DMS53 treated with DMSO at 0.1 percent for 48 hours (cell line): ENCODE results near the gene THEM5.
"Not testable (repeated sequence)": the region's sequence is repeated elsewhere in the genome, so short reads cannot be mapped to it uniquely, and the experiment has no call there.

Experiments
- DNase-seq: peaks from one replicate; lab custom pipeline; 2025; ENCODE audit not compliant: unreplicated experiment; lab: John Stamatoyannopoulos, UW

The THEM5 gene, protein sequence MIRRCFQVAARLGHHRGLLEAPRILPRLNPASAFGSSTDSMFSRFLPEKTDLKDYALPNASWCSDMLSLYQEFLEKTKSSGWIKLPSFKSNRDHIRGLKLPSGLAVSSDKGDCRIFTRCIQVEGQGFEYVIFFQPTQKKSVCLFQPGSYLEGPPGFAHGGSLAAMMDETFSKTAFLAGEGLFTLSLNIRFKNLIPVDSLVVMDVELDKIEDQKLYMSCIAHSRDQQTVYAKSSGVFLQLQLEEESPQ

DNA sequence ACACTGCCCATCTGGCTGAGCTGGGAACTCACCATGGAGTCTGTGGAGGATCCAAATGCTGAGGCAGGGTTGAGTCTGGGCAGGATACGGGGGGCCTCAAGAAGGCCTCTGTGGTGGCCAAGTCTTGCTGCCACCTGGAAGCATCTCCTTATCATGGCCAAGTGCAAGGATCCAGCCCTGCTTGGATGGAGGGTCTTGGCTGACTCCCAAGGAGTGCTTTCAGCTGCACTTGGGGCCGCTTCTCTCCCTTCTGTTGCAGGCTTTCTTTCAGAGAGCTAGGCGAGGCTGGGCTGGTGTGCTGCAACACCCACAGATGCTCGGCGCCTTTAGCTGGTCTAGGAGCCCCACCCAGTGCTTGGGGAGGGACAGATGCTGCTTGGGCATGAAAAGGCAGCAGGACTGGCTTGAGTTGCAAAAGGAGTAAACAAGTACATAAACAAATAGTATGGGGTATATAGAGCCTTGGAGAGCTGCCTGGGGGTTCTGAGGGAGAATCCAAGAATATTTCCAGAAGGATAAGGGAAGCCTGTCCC, at the start of gene THEM5:
Gene THEM5, minus strand, starts transcription at position 302 of the 533 bp plus-strand sequence. Its CDS starts 147 bp downstream, at position 155.
- DNase-seq, result no peak

DNA sequence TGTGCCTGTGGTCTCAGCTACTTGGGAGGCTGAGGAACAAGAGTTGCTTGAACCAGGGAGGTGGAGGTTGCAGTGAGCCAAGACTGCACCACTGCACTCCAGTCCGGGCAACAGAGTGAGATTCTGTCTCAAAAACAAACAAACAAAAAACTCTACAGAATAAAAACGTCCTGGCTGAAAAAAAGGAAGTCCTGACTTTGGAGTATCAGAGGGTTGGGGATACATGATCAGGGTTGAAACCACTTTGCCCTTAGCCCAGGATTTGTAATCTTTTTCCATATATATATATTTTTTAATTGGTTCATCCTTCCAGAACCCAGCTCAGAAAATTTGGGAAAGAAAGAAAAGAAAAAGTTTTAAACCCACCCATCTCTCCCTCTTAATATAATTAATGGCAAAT, 49.3 kb upstream of the THEM5 start:
- no peak for DNase-seq

DNA sequence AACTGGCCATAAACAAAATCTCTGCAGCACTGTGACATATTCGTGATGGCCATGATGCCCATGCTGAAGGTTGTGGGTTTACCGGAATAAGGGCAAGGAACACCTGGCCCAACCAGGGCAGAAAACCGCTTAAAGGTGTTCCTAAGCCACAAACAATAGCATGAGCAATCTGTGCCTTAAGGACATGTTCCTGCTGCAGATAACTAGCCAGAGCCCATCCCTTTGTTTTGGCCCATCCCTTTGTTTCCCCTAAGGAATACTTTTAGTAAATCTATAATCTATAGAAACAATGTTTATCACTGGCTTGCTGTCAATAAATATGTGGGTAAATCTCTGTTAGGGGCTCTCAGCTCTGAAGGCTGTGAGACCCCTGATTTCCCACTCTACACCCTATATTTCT, 47.3 kb upstream of the THEM5 start:
- not testable (repeated sequence) for DNase-seq

GRCh38 chr1:151898519-151898991, 45.0 kb upstream of the THEM5 start:
- DNase-seq, result no peak

DNA sequence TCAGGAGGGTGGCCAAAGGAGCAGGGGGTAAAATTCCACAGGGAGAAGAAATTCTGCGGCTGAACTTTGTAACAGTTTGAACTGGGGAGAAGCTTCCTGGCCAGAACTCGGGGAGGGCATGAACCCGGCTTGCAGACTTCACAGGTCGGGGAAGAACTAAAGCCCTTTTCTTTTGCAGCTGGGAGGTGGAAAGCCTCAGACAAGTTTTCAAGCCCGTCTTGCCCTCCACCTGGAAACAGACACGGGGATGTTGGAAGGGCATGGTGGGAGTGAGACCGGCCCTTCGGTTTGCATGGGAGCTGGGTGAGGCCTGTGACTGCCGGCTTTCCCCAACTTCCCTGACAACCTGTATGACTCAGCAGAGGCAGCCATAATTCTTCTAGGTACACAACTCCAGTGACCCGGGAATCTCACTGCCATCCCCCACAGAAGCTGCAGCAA, 44.5 kb upstream of the THEM5 start:
- DNase-seq, result no peak

- DNase-seq, result no peak
These were observed 39.8 kb upstream of the THEM5 start for GRCh38 chr1:151893176-151893924.

DNA sequence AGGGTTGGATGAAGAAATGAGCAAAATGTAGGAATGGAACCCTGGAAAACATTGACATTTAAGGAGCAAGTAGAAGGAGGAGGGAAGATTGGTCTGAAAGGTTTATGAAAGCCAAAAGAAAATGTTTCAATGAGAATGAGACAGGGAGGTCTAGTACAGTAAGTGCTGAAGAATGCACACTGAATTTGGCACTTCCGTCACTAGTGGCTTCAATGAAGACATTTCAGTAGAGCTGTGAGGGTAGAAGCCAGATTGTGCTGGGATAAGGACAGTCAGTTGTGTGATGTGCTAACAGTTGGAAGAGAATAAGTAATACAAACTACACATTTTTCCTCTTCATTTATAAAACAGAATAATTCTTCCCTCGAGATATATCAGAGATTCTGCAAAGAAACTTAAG, 38.7 kb upstream of the THEM5 start:
- no peak for DNase-seq

DNA sequence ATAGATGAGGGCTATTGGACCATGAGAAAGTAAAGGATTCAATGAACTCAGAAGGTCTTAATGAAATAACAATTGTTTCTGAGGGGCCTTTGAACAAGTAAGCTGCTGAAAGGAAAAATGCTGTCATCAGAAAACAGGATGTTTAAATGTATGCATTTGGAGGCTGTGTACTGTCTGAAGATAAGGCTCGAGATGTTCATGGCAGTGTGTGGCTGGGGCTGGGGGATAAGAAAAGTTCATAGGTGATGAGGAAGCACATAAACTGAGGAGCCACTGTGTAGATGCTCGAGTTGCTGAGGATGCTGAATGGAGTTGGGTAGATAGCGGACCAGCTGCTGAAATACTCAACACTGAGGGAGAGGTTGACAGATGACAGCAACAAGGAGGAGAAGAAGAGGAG, 38.0 kb upstream of the THEM5 start:
- no peak for DNase-seq

- peak; percentile 35 for DNase-seq
These were observed 35.6 kb upstream of the THEM5 start for GRCh38 chr1:151888972-151889570.

- peak; percentile 78 for DNase-seq
These were observed 33.5 kb upstream of the THEM5 start for GRCh38 chr1:151887028-151887427.

GRCh38 chr1:151885479-151885878, 32.0 kb upstream of the THEM5 start:
- DNase-seq, result peak; percentile 62

- DNase-seq, result not testable (repeated sequence)
These were observed 31.4 kb upstream of the THEM5 start for GRCh38 chr1:151884879-151885278.

GRCh38 chr1:151884445-151884844, 30.9 kb upstream of the THEM5 start:
- DNase-seq, result not testable (repeated sequence)

DNA sequence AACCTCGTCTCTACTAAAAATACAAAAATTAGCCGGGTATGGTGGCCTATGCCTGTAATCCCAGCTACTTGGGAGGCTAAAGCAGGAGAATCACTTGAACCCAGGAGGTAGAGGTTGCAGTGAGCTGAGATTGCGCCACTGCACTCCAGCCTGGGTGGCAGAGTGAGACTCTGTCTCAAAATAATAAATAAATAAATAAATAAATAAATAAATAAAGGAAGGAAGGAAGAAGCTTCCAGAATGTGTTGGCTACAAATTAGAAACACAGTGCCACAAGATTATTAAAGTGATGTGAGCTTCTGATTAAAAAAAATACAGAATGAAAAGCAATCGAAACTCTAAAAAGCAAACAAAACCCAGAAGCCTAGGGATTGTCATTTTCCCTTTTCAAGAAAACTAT, 30.4 kb upstream of the THEM5 start:
- not testable (repeated sequence) for DNase-seq

DNA sequence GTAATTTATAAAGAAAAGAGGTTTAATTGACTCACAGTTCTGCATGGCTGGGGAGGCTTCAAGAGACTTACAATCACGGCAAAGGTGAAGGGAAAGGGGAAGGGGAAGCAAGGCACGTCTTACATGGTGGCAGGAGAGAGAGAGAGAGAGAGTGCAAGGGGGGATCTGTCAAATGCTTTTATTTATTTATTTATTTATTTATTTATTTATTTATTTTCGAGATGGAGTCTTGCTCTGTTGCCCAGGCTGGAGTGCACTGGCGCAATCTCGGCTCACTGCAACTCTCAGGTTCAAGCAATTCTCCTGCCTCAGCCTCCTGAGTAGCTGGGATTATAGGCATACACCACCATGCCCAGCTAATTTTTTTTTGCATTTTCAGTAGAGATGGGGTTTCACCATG, 29.4 kb upstream of the THEM5 start:
- DNase-seq, result not testable (repeated sequence)

DNA sequence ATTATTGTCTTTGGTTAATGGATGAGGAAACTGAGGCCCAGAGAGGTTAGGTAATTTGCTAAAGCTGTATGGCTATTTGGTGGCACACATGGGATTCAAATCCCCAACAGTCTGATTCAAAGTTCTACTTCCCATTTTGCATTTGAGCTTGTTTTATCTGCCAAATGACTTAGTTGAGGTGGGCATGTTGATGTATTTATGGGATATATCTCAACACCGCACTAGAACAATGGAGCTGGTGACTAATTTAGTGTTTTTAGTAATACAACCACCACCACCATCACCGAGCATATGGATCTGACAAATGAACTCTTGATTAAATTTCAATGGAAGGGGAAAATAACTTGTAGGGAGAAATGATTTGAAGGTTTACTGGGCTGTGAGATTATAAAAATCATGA, 29.0 kb upstream of the THEM5 start:
- no peak for DNase-seq

DNA sequence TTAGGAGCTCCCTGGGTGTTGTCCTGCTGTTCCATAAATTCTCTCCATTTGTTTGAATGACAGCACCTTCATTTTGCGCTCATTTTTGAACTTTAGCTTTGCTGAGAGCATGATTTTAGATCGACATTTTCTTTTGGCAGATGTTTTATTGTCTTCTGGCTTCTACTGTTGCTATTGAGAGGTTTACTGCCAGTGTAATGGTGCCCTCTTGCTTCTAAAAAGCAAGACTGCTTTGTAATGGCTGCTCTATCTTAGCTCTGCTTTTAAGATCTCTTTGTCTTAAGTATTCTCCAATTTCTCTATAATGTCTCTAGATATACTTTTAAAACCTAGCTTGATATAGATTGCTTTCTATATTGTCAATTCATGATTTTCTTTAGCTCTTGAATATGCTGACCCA, 28.0 kb upstream of the THEM5 start:
- no peak for DNase-seq

DNA sequence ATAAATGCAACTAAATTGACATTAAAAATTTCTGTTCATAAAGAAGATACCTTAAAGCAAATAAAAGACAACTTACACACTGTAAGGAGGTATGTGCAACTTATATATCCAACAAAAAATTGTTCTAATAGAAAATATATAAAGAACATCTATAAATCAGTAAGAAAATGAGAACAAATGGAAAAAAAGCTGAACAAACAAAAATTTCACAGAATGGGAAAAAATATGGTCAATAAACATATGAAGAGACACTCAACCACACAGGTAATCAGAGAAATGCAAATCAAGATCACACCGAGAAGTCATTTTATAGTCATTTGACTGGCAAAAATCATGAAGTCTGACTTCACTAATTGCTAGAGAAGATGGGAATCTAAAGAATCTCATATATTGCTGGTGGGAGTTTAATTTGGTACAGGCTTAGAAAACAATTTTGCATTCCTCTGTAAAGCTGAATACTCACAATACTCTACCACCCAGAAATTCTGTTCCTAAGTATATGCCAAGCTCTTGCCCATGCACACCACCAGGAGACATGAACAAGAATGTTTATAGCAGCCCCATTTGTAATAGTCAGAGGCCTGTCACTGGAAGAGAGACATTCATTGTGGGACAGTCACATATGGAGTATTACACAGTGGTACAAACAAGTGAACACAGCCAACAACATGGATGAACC, 22.0 kb upstream of the THEM5 start:
- no peak for DNase-seq

DNA sequence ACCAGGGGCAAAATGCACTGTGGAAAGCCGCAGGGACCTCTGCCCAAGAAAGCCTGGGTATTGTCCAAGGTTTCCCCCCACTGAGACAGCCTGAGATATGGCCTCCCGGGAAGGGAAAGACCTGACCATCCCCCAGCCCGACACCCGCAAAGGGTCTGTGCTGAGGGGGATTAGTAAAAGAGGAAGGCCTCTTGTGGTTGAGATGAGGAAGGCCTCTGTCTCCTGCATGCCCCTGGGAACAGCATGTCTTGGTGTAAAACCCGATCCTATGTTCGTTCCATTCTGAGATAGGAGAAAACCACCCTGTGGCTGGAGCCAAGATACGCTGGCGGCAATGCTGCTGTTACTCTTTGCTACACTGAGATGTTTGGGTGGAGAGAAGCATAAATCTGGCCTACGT, 19.3 kb upstream of the THEM5 start:
- not testable (repeated sequence) for DNase-seq

- no peak for DNase-seq
These were observed 17.9 kb upstream of the THEM5 start for GRCh38 chr1:151871284-151872030.
